Measurements from ENCODE around the gene CMKLR1.

The CMKLR1 gene

DNA sequence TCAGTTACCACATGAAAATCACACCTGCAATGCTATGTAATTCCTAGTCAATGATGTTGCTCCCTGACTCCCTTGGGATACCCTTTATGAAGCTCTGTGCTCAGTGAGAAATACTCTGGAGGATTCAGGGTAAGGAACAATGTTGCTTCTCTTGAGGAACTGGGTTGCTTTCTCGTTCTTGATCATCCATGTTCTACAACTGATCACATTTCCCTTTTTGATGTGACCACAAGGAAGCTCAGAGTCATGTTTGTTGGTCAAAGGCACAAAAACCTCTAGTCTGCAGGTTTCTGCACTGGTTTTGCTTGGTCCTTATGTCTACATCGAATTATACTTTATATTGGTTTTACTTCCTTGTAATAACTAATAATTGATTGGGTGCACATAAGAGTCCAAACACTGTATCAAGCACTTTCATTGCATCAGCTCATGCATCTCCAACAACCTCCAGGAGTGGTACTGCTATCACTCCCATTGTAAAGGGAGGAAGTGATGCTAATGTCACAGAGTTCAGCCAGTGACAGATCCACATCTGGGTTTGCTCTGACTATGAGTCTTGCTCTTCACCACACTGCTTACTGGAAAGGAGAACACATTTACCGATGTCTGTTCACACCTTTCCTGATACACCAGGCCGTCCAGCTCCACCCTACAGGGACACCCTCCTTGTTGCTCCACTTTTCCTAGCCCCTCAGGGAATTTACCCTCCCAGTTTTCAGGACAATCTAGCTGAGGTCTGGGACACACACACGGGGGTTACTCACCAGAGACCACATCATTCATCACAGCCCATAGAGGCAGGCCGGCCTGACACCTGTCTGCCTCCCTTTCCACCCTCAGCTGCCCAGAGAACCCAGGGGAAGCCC, 41.0 kb downstream of the CMKLR1 start:
- no peak for DNase-seq

DNA sequence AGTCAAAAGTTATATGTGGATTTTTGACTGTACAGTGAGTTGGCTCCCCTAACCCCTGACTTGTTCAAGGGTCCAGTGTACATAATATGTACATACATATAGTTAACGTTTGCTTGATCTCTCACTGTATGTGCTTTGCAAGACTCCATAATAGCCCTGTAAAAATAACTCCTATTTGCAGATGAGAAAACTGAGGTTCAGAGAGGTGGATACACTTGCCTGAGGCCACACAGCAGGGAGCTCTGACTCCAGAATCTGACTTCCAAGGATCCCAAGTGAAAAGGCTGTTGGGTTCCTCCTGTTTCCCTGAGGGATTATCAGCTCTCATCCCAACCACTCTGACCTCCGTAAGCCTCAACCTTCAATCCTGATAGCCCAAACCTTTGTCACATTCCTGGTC, 41.7 kb downstream of the CMKLR1 start:
- no peak for DNase-seq

DNA sequence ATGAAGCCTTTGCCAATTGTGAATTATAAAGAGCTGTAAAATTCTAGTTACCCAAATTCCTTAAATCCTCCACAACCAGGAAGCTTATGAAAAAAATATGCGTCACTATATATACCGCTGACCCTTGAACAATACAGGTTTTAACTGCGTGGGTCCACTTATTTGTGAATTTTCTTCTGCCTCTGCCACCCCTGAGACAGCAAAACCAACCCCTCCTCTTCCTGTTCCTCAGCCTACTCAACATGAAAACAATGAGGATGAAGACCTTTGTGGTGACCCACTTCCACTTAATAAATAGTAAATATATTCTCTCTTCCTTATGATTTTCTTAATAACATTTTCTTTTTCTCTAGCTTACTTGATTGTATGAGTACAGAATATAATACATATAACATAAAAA, 42.2 kb downstream of the CMKLR1 start:
- DNase-seq: no peak

DNA sequence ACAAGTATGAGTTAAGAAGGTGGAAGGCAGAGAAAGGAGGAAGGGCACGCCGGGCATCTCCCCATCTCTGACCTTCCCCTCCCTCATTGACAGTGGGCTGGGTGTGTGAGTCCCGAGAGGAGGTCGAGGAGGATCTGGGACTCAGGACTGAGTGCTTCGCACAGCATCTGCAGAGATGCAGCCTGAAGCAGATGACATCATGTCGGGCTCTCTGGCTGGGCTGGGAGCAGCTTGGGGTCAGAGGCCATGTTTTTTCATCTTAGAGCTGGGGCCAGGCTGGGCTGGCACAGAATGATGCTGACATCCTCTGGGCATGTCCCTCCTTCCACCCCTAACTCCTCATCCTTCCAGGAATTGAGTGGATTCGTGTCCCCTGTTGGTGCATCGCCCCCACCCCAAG, 43.5 kb downstream of the CMKLR1 start:
- DNase-seq: no peak

DNA sequence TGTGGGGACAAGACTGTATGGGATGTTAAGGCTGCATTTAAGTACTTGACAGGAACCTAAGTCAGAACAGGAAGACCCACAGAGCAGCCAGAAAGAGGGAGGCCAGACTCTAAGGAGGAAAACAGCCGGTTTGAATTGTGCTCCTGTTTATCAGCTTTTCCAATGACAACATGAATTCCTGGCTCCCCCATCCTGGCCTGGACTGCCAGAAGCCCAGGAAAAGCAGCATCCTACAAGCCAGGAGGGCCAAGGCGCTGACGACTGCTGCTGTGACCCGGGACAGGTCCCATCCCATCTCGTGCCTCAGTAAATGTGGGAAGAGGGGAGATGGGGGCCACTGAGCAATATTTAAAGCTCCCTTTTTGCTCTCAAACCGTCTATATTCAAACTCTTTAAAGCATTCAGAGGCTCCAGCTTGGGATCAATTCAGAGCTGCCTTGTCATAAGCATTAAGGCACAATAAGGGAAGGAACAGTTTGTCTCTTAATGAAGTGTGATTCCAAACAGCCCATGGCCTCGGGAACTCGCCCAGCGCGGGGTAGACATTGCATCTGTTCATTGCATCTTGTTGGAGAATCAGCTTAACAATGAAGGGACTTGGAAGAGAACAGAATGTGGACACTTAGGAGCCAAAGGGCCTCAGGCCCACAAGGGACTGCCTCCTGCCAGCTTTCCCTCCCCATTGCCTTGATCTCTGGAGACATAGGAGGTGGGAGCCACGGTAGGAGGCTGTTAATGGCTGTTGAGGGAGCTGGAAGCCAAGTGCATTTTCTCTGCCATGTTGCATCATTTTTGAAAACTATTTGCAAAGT, 49.6 kb downstream of the CMKLR1 start:
- DNase-seq: no peak

DNA sequence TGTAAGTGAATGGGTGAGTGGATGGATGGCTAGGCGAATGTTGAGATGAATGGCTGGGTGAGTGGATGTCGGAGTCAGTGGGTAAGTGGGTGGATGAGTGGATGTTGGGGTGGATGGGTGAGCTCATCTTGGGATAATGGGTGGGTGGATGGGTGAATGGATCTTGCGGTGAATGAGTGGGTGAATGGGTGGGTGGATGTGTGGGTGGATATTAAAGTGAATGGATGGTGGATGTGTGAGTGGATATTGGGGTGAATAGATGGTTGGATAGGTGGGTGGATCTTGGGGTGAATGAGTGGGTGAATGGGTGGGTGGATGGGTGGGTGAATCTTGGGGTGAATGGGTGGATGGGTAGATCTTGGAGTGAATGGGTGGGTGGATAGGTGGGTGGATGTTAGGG, 51.9 kb downstream of the CMKLR1 start:
- no peak for DNase-seq

DNA sequence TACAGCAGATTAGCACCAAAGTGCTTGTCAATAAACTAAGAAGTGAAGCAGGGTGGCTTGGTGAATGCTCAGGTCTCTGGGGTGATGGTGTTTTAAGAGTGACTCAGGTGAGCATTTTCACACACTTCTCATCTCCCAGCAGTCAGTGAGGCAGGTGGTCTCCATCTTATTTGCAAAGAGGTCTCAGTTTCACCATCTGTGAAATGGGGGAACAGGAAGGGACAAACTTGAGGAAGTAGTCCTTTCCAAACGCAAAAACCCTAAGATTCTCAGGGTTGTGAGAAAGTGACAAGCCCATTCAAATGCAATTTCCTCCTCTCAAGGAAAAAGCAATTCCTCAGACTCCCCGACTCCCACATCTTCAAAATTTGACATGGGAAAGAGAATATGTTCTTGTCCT, 54.1 kb downstream of the CMKLR1 start:
- DNase-seq: no peak

DNA sequence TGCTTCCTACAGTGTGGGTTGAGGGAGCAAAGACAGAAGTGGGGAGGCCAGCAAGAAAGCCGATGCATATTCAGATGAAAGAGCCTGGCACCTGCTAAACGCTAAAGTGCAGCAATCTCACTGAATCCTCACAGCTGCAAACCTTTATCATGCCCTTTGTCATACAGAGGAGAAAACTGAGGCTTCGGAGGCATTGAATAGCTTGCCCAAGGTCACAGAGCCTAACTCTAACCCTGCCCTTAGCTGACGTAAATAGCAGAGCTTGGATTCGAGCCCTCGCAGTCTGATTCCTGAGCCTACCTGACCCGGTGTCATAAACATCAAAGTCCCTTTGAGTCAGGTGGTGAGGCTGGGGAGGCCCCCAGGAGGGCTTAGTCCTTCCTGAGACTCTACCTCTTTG, 54.9 kb downstream of the CMKLR1 start:
- no peak for DNase-seq

DNA sequence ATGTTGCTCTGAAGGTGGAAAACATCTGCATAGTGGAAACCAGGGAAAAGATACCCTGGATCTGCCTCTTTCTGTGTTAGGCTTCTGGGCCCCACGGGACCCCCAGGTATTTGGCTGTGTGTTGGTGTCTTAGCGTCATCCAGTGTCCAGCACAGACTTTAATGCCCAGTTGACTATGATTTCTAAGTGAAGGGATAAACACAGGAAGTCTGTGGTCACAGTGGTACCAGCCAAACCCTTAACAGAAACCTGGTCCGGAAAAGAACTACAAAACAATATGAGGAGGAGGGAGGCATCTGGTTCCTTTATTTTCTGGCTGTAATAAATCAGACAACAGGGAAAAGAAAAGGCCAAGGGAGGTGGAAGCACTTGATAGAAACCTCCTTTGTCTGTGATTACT, 56.4 kb downstream of the CMKLR1 start:
- DNase-seq: no peak

DNA sequence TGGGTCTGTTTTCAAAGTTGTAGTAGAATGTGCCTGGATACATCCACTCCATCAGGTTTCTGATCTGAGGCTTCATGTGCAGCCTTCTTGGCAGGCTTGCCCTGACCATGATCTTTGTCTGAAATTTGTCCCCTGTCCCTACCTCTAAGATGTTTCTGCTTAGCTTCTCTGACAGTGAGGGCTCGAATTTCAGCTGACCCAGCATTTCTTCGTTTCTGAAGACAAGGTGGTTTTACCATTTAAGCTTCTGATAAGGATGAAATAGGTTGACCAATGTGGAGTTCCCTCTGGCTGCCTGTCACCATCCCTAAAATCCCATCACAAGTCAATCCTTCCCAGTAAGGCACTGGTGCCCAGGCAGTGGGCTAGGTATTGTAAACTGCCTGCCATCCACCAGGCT, 57.0 kb downstream of the CMKLR1 start:
- DNase-seq: no peak

DNA sequence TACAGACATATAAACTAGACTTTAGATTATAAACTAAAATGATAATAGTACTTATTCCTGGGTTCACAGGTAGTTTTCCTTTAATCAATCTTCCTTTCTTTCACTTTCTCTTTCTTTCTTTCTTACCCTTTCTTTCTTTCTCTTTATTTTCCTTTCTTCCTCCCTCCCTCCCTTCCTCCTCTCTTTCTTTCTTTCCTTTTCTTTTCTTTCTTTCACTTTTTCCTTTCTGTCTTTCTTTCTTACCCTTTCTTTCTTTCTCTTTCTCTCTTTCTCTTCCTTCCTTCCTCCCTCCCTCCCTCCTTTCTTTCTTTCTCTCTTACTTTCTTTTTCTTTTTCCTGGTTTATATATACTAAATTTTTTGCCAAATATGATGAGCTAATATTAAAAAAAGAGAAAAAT, 61.5 kb downstream of the CMKLR1 start:
- DNase-seq: no peak

DNA sequence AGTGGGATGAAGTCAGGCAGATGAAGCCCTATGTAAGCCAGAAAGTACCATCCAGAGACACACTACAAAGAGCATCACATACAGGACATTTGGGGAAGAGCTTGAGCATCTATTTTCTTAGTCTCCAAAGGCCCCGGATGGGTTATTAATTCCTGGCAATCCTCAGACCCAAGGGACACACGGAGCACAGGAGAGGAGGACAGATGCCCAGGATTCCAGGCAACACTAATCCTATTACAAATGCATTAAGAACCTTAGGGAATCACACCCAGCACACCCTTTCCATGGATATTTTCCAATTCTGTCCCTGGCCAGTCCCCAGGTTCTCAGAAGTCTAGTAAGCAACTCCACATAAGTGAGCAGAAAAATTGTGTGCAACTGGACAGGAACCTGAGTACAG, 65.9 kb downstream of the CMKLR1 start:
- no peak for DNase-seq

DNA sequence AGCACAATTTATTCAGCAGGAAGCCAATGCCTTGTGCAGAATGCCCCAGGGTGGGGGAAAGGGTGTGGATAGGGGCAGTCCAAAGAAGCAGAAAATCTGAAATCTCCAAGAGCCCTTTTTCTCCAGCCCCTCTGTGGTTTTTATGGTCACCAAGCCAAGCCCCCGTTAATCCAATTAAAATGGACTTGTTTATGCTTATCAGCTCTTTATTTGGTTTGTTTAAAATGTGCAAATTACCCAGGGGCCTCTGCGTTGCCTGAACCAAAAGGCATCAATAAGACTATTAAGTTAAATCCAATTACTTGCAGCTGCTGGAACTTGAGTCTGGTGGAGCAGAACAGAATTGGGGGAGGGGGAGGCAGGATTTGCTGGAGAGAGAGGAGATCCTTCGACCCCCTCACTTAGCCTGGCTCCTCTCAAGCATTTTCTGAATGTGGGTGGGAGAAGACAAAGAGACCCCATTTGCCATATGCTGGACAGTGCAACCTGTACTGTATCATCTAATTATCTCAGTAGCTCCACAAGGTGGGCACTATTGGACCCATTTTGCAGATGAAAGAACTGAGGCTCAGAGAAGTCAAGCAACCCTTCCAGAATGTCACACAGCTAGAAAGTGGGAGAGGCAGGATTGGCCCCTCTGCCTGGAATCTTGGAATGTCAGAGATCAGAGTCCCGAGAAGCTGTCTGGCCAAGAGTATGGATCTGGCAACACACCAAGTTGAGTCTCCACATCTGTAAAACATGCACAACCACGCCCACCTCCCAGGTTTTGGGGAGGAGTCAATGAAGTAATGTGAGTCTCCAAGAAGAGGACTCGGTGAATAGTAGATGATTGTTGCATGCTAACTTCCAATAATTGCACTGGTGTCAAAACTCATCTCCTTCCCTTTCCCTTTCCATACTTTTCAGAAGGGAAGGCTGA, 66.9 kb downstream of the CMKLR1 start:
- no peak for DNase-seq

DNA sequence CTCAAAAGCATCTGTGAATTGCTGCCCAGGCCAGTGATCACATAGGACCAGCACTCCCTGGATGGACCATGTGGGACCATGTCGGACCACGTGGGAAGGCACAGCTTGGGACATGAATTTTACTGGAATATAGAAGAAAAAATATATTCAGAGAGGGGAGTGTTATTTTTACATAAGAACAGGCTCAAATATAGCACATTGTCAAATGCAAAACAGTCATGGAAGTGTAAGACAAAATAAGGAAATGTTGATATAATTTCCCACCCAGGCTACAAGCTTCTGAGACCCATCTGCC, 68.3 kb downstream of the CMKLR1 start:
- no peak for DNase-seq

DNA sequence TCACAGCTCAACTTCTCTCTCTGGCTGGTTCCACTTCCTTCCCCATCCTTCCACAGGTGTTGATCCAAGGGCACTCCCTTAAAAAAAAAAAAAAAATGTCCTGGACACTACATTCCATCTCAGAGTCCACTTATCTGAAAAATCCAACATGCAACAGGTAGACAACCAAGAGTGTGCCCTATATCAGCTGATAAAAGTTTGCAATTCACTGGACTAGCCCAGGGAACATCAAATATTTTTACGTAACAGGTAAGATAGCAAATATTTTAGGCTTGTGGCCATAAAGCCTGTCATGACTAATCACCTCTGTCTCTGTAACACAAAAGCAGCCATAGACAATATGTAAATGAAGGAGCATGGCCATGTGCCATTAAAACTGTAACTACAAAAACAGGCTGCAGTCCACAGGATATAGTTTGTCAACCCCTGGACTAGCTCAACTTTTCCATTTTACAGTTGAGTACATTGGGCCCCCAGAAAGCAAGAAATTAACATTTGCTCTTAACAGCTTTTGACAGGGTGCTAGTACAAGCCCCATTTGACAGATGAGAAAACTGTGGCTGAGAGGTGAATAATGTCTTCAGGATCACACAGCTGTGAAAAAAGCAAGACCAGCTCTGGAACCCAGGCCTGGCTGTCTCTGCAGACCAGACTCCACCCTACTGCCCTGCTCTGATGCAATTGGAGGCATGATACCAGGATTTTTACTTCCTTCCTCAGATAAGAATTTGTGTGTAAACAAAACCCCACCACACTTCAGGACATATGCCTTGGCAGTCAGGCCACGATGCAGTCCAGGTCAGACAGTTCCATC, 68.9 kb downstream of the CMKLR1 start:
- DNase-seq: no peak

DNA sequence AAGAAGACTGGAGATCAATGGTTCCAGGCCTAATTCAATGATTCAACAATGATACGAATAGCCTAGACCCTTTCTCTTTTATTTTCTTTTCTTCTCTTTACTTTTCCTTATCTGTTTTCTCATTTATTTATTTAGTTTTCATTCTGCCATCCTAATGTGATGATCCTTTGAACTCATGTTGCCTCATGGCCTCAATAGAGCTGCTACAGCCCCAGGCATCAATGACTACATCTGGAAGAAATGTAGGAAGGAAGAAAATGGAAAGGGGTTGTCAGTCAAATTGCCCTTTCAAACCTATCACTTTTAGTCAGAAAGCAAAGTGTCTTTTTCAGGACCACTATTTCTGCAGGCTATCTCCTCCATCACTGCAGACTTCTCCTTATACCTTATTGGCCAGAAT, 69.9 kb downstream of the CMKLR1 start:
- DNase-seq: no peak

DNA sequence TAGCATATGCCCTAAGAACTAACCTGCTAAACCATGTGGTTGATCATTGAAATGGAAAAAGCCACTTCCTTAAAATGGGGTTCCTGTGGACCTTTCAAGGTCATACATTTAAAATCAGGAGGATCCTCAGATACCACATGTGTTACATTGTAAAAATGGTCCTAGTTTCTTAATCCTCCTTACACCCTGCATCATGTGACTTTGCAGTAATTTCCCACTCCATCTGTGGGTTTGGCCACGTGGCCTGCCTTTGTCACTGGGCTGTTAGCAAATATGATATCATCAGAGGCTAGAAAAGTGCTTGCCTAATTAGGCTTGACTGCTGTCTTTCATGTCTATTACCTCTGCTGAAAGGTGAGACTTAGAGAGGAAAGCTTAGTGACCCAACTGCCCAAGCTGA, 70.7 kb downstream of the CMKLR1 start:
- no peak for DNase-seq

DNA sequence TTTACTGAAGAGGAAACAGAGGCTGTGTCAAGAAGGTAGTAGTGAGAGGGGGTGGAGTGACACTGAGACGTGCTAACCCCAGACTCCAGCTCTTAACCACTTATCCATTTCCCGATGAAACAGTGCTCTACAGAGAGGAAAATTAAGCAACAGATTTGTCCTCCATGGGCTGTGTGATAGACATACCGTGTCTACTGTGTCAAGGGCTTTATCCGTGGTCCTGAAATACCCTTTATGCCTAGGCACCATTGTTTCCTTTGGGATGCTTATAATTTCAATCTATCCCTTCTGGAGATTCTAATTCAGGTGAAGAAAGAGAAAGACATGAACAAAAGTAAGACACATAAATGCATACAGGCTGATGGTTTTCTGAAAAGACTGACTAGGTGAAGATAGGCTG, 71.7 kb downstream of the CMKLR1 start:
- DNase-seq: no peak

DNA sequence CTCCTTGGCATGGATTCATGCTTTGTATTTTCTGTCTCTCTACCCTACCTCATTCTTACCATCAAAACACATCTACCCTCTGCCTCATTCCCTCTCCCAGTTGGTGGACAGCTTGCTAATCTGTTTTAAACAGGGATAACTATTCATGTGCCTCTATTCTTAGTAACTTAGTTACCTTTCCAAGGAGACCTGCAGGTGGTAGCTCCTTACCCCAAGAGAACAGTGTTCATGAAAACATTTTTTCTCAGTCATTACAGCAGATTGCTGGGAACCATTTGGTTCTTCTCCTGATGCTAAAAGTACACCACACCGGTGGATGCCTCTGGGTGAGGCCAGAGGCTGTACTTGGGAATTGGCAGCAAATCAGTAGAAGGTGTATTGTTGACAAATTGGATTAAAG, 73.0 kb downstream of the CMKLR1 start:
- no peak for DNase-seq

DNA sequence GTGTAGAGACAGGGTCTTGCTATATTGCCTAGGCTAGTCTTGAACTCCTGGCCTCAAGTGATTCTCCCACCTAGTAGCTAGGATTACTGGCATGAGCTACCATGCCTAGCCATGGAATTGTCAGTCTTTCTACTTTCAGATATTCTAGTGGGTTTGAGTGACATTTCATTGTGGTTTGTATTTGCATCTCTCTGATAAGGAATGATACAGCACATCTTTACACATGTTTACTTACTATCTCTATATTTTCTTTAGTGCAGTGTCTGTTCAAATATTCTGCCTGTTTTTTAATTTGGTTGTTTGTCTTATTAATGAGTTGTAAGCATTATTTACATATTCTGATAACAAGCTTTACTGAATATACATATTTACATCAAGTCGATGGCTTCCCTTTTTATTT, 73.6 kb downstream of the CMKLR1 start:
- DNase-seq: no peak

DNA sequence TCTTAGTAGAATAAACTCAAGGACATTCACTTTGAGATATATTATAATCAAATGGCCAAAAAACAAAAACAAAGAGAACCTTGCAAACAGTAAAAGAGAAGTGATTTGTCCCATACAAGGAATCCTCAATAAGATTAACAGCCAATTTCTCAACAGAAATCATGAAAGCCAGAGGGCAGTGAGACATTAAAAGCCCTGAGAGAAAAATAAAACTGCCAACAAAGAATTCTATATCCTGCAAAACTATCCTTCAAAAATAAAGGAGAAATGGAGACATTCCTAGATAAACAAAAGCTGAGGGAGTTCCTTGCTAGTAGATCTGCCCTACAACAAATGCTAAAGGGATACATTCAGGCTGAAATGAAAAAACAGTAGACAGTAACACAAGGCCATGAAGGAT, 78.1 kb downstream of the CMKLR1 start:
- DNase-seq: no peak

DNA sequence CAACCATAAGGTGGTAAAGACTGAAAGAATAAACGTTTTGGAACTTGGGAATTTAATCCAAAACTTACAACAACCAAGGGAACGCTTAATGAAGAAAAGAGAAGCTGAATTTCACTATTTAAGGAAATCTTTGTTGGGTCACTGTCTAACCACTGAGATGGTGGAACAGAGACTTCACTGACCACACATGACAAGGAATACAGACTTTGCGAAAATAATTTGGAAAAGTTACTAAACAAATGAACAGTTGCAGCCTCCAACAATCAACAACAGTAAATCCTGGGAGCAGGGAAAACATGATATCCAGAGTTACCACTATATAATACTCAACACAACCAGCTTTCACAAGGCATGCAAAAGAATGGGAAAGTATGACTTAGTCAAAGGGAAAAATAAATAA, 79.1 kb downstream of the CMKLR1 start:
- DNase-seq: no peak
